Measurements from ENCODE around the gene PRRT2. TPM values are rescaled to one million over a fixed set of nuclear protein-coding genes. Genes with fewer than 3 reads are reported as not detected.
"Not testable (repeated sequence)": the region's sequence is repeated elsewhere in the genome, so short reads cannot be mapped to it uniquely, and the experiment has no call there.

Gene PRRT2
- total and polyA plus RNA-seq, 2 donors (not counting 3 experiments of a cell fraction or from before 2014, with no cell fraction given) = 3.3 TPM

GRCh38 chr16:29831490-29831889 is 19.5 kb downstream of the PRRT2 start:
- no peaks in the 10 kb centered on the region for H4K20me1 ChIP-seq (replicated peaks; ENCODE audit: control insufficient read depth, extremely low read depth, insufficient read depth, low read length)
- no peaks in the 10 kb centered on the region for H3K4me1 ChIP-seq (ENCODE audit: control insufficient read depth, extremely low read depth, insufficient read depth, low read length)
- H3K9me1 ChIP-seq (replicated peaks; ENCODE audit: control insufficient read depth, extremely low read depth, insufficient read depth, low read length) = no peaks in the 10 kb centered on the region
- H3K4me3 ChIP-seq (replicated peaks in 1 of 3; ENCODE audit: insufficient read depth in 1 of 3, low read depth in 1 of 3, low read length in 3 of 3) = no peak overlapping the region
- H3K27ac ChIP-seq (ENCODE audit: insufficient read depth, low read depth, low read length) = no peak overlapping the region
- POLR2A ChIA-PET = no interaction called here
- H3K9me3 ChIP-seq (replicated peaks; ENCODE audit: control insufficient read depth, insufficient read depth, low read length) = no peaks in the 10 kb centered on the region
- BruUV-seq (replicated peaks) = no TSS peak
- H3K4me2 ChIP-seq (ENCODE audit: insufficient read depth, low read length) = no peak overlapping the region
- FAIRE-seq = no peak
- no peak overlapping the region for H2AFZ ChIP-seq (ENCODE audit: low read depth, low read length)
- peaks cover 0 to 14% of the 10 kb centered on the region in 2 experiments for H3K36me3 ChIP-seq (ENCODE audit: control insufficient read depth in 2 of 2, extremely low read depth in 1 of 2, insufficient read depth in 2 of 2, low read length in 2 of 2)
- no peak overlapping the region for H3K9ac ChIP-seq (replicated peaks; ENCODE audit: extremely low read depth, insufficient read depth, low read length)
- peaks cover 2% of the 10 kb centered on the region for H3K79me2 ChIP-seq (ENCODE audit: control insufficient read depth, insufficient read depth, low read length)
- CTCF ChIA-PET = no interaction called here
- DNase-seq (ENCODE audit: low read depth, low spot score) = no peak
- dilution Hi-C loops (cut with MboI; ENCODE audit: extremely low pct_ligation_motif_present, low sequenced_read_pairs) = no loop called here
- TF ChIP-seq POLR2AphosphoS5 (IDR thresholded peaks at IDR 0.05; ENCODE audit: insufficient read depth, low read depth, low read length) = no peak
- TF ChIP-seq GATA2 (IDR thresholded peaks at IDR 0.05; ENCODE audit: insufficient read depth, insufficient read length, low read depth, low read length) = no peak
- no peak for TF ChIP-seq MYC (IDR thresholded peaks at IDR 0.05; ENCODE audit: low read depth, low read length)
- no peak for TF ChIP-seq POLR2A (IDR thresholded peaks at IDR 0.05; ENCODE audit: low read depth, low read length)
- TF ChIP-seq JUN (IDR thresholded peaks at IDR 0.05; ENCODE audit: borderline replicate concordance, insufficient read depth, insufficient read length, low read depth) = no peak
- TF ChIP-seq FOS (IDR thresholded peaks at IDR 0.05; ENCODE audit: borderline replicate concordance, insufficient read depth, low read length) = no peak
- TF ChIP-seq EZH2 (IDR thresholded peaks at IDR 0.05; ENCODE audit: borderline replicate concordance, low read depth, low read length, severe bottlenecking) = no peak
- no peak for TF ChIP-seq CTCF (IDR thresholded peaks at IDR 0.05; ENCODE audit: extremely low read depth in 1 of 2, insufficient read depth in 1 of 2, low read depth in 1 of 2, low read length in 2 of 2)
- TF ChIP-seq MAX (IDR thresholded peaks at IDR 0.05; ENCODE audit: insufficient read depth, insufficient read length) = no peak
- intact Hi-C loops (cut with micrococcal nuclease) = no loop called here
- no peaks in the 10 kb centered on the region for H3K27me3 ChIP-seq (ENCODE audit: control insufficient read depth in 2 of 2, insufficient read depth in 2 of 2, low read length in 2 of 2)

- H3K4me2 ChIP-seq (ENCODE audit: insufficient read depth, low read length); FAIRE-seq; H4K20me1 ChIP-seq (replicated peaks; ENCODE audit: control insufficient read depth, extremely low read depth, insufficient read depth, low read length); H3K4me1 ChIP-seq (ENCODE audit: control insufficient read depth, extremely low read depth, insufficient read depth, low read length); H3K9me1 ChIP-seq (replicated peaks; ENCODE audit: control insufficient read depth, extremely low read depth, insufficient read depth, low read length); H3K4me3 ChIP-seq (replicated peaks in 1 of 3; ENCODE audit: insufficient read depth in 1 of 3, low read depth in 1 of 3, low read length in 3 of 3); DNase-seq (ENCODE audit: low read depth, low spot score); H3K79me2 ChIP-seq (ENCODE audit: control insufficient read depth, insufficient read depth, low read length); intact Hi-C loops (cut with micrococcal nuclease); POLR2A ChIA-PET; dilution Hi-C loops (cut with MboI; ENCODE audit: extremely low pct_ligation_motif_present, low sequenced_read_pairs); H3K9me3 ChIP-seq (replicated peaks; ENCODE audit: control insufficient read depth, insufficient read depth, low read length); H3K27ac ChIP-seq (ENCODE audit: insufficient read depth, low read depth, low read length); H3K9ac ChIP-seq (replicated peaks; ENCODE audit: extremely low read depth, insufficient read depth, low read length); H2AFZ ChIP-seq (ENCODE audit: low read depth, low read length); H3K27me3 ChIP-seq (ENCODE audit: control insufficient read depth in 2 of 2, insufficient read depth in 2 of 2, low read length in 2 of 2); BruUV-seq (replicated peaks): not testable (repeated sequence)
- CTCF ChIA-PET = interaction anchor here (0.9 to 1.7 kb wide), 3 partner anchors 15 to 161 kb away, joined by 4 to 11 read pairs (median 6); no protein-coding TSS in a partner anchor
- peaks cover 0 to 22% of the 10 kb centered on the region in 2 experiments for H3K36me3 ChIP-seq (ENCODE audit: control insufficient read depth in 2 of 2, extremely low read depth in 1 of 2, insufficient read depth in 2 of 2, low read length in 2 of 2)
These were observed 21.2 kb downstream of the PRRT2 start for GRCh38 chr16:29833219-29833618.

All from endothelial cell of umbilical vein (primary cell).